GM21723 (cell line): Measurements from ENCODE around the gene SMAD3.

Experiments
- ATAC-seq: cut with Tn5 transposase; IDR thresholded peaks from one replicate; pipeline ENCODE4 v1.9.1; 2021; ENCODE audit warnings: mild to moderate bottlenecking, moderate library complexity; ENCODE audit not compliant: unreplicated experiment

The SMAD3 gene

DNA sequence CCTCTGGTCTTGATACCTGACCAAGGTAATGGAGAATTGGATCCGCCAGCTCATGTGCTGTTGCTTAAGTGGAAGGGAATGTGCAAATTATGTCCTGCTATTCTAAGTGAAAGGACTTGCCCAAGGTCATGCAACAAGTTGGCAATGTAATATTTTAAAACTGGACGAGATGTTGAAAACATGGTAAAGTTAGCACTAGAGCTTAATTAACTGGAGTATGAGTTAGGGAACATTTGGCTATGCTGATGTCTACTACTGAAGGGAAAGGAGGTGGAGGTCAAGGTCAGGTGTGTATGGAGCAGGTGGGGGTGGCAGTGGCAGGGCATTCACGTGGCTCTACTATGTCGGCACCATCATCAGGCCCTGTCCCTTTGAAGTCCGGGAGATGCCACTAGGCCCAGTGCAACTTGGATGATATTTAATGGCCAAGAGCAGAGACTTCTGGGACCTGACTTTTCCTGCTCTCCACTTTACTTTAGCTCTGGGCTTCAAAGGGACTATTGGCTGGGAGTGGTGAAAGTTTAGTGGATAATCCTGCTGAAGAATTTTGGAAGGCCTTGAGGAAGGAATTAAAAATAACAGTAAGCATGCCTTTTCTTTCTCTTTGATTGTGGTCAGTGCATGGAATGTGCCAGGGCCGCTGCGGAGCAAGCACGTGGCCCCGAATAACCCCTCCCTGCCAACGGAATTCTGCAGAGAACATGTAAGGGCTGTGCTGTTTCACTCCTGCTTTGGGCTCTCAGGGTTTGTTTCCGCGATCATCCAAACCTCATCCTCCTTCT lies 14.9 kb downstream of the SMAD3 start:
- ATAC-seq, result no peak

DNA sequence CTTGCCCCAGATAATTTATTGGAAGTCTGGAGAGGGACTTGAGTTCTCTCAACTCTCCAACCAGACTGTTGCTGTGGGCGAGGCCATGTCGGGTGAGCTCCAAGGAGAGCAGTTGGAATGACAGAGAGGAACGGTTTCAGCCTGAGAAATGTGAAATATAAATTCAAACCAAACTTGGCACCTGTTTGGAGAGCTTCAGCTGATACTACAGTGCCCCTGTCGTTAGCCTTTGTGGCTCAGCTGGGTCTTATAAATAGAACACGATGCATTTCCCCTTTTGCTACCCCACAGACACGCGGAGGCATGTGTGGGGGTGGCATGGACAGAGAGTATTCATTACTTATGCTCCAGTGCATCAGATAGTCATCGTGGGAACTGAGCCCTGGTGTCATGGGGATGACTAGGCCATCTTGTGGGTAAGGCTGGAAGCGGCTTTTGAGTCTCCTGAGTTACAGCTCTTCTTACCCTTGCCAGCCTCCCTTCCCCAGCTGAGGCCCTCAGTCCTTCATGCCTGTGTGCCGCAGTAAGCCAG lies 15.6 kb downstream of the SMAD3 start:
- ATAC-seq, result peak; percentile 35

DNA sequence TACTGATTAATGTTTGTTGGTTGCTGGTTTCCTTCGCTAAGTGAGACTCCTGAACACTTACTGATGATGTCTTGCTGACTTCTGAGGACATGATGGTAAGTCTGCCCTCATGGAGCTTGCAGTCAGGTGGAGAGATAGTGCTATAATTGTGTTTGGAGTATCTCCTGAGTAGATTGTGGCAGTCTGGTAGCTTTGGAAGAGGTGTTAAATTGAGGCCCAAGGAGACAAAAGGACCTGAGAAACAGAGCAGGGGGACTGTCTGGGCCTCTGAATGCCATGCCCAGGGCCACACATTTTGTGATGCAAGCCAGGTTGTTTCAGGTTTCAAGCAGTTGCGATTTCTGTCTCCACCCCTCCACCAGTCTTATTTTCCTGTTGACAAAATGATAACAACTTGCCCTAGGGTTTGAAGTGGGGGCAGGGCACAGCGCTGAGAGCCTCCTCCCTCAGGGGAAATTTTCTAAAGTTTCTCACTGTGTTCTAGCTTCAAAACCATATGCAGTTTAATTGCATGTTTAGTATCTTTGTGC lies 16.7 kb downstream of the SMAD3 start:
- ATAC-seq, result no peak

DNA sequence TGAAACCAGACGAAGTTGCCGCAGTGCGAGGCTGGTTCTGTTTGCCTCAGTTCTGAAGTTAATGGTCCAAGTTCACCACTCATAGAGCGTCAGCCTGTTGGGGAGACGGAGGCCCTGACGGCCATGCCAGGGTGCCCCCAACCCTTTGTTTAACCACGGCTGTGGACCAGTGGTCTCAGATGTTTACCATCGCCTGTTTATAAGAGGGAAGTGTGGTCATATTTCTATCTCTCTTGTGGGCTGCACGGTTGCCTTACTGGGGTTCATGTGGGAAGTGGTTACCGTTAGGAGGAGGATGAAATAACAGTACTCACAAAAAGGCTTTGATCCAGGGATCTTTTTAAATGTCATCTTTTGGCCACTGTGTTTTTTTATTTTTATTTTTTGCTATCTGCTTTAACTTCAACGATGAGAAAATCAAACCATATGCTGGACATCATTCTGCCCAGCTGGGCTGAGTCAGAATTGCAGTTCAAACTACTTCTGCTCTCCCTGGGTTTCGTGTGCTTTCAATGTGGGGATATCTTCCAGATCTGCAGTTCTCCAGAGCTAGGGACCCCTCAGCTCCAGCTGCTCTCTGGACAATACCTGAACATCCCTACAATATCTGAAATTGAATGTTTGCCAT lies 17.8 kb downstream of the SMAD3 start:
- no peak for ATAC-seq

DNA sequence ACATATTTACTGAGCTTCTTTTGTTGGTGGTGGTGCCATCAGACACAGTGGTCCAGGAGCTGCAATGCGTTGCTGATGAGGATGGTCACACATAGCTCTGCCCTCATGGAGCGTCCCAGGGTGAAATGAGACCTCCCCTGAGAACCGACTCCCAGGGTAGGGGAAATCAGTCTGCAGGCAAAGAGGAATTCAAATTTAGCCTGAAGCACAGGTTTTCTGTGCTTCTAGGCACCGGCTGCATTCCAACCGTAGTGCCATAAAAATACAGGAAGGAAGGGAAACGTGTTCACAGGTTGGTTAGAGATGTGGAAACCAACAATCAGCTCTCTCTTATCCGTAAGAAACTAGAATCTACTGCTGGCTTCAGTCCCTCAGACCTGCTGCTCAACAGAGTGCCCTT lies 19.2 kb downstream of the SMAD3 start:
- ATAC-seq, result no peak

DNA sequence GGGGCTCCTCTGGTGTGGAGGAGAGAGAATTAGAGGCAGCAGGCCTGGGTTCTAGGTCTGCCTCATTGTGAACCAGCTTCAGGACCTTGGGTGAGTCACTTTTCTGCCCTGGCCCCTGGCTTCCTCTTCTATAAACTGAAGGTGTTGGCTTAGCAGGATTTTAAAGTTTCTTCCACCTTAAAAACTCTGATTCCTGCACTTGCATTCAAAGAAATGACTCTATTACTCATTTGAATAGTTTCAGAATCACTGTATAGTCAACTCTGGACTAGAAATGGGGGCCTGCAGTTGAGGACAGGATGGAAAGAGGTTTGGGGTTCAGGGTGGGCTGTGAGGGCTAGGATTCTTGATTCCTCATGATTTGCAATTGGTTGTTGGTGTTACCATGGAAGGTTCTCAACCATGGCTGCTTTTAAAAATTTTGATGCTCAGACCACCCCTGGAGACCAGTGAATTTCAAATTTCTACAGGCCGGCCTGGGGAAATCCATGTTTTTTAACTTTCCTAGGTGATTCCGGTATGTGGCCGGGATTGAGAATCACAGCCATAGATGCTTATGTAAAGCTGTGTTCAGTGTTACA lies 19.9 kb downstream of the SMAD3 start:
- peak; percentile 35 for ATAC-seq

DNA sequence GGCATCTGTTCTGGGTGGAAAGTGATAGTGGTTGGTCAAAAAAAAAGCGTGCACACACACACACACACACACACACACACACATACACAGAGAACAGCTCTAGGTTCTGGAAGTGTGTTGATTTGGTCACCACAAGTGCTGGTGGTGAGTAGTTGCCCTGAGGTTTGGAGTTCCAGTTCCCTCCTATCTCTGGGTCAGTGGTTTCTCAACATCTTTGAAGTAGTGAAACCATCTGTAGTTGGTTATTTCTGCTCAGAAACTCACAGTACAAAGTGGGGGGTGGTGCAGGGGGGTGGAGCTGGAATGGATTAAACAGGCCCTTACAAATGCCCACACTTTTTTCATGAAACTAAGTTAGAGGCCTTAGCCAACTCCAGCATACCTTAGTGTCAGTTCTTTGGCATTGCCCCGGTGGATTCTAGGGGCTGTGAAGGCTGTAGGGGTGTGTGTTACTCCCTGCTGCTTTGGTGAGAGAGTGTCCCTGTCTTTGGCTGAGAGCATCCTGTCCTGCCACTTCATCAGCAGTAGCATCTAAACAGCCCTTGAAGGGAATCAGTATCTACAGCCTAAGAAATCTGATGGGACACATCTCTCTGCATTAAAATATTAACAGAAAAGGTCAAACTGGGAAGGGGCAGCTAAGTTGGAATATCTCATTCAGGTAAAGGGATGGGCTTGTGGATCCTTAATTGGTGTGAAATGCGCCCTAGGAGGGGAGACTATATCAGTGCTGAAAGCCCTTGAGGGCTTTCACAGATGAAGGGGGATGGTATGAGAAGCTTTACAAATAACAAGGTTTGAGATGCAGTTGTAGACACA lies 20.6 kb downstream of the SMAD3 start:
- peak; percentile 46 for ATAC-seq

DNA sequence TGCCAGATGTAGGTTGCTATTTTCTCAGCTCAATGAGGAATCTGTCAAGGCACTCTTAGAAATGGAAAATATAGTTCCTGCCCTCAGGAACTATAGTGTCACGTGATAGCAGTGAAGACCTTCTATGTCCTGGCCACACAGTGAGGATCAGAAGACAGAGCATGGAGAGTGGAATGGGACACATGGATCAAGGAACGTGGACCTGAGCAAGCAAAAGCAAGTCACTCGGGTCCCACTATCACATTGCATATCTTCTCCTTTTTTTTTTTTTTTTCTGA lies 21.2 kb downstream of the SMAD3 start:
- no peak for ATAC-seq

DNA sequence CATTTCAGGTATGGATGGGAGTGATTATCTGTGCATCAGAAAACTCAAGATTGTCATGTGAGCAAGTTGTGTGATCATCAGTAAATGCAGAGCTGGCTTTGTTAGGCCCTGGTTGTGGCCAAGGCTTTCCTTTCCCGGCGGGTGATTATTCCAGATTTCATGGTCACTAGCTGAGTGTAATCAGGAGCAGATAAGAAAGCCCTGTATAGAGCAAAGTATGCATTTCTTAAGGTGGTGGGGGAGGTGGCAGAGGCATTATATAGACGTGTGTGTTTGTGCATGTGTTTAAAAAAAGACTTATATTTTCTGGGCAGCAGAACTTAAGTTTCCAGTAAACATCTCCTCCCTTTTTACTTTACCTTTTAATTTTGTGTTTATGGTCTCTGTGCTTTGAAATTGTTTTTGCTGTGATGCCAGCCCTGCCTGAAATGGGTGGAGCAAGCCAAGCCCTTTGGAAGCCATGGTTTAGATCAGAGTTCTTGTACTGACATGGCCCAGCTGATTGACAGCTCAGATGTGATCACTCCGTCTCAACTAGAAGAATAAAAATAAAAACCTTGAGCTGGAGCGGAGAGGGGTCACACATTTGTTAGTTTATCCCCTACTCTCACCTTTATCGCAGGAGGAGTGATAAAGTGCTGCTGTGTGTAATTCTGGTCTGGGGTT lies 22.2 kb downstream of the SMAD3 start:
- ATAC-seq, result no peak

DNA sequence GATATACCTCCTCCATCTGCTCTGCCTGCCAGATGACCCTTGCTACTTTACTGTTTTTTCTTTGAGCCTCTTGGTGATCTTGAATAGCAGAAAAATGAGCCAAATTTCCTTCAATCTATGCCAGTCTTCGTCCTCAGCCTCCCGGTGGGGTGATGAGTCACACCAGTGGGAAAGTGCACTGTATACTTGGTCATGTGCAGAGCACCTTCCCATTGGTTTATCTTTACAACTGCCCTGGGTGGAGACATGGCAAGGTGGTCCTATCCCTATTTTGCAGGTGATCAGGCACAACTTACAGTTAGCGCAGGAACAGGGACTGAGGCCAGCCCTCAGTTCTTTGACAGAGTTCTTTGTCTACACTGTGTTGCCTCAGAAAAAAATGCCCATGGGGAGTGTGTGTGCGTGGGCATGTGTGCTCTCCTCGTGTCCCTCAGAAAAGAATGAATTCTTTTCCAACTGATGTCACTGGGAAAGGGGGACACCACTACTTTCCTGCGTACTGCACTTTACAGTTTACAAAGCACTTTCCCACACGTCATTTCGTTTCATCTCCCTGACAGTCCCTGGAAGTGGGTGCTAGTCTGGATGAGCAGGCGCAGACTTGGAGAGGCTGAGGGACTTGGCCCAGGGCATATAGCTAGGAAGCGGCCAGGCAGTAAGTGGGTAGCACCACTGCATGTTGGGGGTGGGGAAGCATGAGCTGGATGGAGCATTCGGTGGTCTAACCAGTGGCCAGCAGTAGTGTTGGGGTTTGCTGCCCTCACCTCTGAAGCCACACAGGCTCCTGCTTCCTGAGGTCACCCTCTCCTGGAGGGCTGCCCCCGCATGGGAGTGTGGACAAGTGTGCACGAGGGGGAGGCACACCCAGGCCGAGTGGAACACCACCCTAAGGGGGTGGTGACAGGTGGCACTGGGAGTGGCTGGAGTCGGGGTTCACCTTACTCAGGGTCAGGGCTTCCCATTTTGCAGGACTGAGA lies 24.1 kb downstream of the SMAD3 start:
- ATAC-seq, result no peak

DNA sequence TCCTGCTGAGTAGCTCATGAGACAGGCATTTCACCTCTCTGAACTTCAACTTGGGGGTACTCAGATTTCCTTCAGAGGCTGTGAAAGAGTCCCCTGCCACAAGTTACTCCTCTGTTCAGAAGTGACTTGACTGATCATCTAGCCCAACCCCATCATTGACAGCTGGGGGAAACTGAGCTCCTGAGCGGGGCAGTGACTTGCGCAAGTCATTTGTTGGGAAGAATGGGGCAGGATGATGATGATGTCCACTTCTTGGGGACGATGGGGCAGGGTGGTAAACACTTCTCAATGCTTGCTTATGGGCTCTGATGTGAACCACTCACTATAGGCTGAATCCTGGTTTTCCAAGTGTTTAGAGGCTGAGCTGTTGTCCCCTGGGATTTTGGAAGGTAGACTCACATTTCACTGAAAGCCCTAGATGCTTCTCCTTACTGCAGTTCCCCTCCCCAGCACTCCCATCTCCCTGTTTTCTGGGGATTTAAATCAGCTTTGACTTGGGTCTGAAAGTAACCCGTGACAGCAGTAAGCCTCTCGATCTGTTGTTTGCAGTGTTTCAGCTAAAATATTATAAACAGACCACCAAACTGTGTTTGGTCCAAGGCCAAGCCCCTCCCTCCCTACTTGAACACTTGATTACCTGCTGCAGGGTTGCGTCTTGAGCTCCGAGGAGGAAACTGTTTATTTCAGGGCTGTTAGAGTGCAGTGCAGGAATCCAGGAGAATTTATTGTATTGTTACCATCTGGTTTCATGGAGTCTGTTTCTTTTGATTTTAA lies 25.1 kb downstream of the SMAD3 start:
- no peak for ATAC-seq

DNA sequence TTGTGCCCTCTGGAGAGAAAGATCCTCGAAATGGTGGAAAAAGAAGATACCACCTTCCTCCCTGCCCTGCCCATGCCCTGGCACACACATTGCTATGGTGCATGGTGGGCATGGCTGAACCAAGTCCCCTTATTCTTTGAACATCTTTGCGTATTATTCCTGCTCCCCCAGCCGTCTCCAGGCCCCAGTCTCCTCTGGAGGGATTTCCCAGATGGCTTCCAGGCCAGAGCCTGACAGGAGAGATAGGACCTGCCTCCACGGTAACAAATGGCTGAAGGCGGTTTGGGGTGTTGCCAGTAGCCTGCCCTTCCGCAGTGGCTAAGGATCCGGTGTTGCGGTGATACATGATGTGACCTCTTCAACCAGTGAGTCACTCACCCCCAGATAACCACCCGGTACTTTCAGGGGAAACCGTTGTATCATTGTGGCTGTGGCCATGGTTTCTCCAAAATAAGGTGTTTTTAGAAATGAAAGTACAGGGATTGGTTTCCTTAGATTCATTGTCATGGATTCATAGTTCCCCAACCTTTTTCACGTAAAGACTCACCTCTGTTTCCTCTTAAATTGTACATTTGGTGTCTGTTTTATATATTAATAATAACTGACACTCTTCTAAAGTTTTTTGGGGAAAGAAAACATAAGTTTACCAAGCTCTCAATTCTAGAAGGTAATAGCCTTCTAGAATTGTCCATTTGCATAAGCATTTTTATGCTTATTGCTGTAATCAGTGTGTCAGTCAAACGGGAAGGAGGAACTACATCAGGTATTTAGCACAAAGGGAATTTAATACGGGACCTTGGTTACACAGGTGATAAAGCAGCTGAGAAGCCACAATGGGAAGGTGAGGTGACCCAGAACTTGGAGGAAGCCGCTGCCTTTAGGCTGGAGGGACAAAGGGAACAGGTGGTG lies 25.9 kb downstream of the SMAD3 start:
- peak; percentile 63 for ATAC-seq

DNA sequence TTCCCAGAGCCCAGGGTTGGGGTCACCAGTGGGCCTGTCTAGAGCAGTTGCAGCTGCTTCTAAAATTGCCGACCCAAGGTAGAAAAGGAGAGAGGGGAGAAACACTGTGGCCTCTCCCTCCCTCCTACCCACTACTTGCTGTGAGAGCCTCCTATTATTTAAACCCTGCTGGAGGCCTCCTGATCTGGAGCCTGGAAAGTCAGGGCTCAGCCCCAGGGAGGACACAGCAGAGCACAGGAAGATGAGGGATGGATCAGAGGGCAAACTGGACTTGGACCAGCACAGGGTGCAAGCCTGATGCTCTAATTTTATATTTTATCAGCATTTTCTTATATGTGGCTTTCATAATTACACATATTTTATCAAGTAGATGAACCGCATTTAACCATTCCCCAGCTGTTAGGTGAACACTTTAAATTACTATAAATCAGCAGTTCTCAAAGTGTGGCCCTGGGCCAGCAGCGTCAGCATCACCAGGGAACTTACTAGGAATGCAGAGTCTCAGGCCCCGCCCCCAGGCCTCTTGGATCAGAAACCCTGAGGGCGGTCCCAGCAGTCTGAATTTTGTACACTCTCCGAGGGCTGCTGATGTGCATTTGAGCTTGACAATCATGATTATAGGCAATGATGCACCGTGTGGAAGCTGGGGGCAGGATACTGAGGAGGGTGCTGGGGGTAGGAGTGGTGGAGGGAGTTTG lies 26.7 kb downstream of the SMAD3 start:
- ATAC-seq, result no peak

DNA sequence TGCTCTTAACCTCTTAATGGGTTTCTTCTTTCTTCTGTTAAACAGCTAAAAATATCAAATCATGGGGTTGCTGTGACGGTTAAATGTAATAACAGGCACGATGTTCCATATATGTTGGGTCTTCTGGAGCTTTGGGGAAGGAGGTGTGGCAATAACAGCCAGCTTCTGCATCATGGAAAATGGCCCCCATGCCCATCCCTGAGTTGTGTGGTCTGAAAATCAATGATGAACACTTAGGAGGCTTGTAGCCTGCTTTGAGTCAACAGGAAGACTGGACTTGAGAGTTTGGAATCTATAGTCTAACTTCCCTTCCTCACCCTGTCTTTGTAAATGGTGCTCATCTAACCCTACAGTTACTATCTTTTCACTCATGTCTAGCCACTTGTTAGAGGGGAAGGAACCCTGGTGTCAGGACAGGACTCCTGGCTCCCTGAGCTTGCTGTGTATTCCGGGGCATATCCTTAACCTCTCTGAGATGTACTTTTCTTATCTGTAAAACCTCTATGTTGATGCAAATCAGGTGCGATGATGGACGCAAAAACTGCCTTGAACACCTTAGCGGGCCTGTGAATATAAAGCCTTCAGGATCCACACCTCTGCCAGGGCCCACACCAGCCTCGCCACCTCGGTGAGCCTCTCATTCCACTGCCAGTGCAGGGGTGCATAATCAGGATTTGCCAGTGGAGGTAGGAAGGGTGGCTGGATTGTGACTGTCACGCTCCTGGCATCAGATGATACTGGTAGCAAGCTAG lies 27.5 kb downstream of the SMAD3 start:
- ATAC-seq, result no peak

DNA sequence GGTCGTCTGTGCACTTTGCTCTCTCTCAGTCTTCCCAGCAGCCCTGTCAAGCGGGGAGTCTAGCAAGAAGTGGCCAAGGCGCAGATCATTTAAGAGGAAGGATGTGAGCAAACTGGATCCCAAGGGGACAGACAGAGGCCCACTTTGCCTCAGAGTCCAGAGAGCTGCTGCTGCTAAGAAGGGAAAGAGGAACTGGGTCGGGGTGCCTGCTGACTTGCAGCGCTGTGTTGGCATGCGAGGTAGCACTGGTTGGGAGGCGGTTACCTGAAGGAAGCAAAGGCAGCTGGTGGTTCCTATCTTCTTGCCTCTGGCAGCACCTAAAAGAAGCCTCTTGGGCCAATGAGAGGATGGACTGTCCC lies 28.1 kb downstream of the SMAD3 start:
- no peak for ATAC-seq

DNA sequence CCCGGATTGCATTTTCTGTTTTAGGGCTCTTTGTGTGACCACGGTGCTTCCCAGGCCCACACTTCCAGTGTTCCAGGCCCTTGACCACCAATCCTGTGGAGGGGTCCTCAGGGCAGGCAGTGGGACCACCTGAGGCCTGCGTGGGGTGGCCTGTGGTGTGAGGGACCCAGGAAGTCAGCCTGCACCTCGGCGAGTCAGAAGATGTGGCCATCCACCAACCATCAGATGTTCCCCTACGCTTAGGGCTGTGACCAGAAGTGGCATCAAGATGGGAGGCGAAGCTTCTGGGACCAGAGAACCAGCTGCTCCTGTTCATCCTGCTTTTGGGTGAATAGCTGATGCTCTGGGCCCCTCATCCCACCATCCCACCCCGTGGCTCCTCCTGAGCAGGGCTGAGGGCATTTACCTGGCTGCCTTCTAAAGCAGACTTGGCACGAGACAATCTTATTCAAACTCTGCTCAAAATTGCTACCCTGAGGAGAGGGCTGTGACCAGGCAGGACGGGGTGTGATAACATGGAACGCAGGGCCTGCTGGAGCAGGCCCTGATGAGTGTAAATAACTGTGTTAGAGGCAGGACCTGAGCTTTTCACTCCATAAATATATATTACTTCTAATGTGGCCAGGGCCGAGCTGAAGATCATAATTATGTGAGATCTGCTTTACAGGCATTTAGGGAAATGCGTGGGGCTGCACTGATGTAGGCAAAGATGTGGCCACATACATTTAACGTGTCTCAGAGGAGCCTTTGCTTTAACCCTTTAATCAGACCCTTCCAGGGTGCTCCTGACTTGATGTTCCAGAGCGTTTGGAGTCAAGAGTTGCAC lies 28.8 kb downstream of the SMAD3 start:
- no peak for ATAC-seq
